ENCODE results near the gene NAMPT.

DNA sequence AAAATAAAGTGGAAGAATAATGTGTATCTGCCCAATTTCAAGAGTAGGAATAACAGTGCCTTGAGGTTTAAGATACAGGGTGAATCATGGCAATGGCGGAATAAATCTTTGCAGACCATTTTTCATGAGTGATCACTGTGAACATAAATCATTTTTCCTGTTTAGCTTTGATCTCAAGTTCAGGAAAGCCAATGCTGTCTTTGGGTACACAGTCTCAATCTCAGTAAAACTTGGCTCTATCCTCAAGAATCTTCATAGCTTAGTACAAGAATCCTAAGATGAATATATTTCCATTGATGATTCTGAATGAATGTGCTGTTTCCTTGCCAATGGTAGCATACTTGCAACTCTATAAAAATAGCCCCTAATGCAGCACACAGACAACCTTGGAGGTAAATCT lies 6.8 kb downstream of the NAMPT start:
- no peak for TF ChIP-seq EZH2 (IDR thresholded peaks at IDR 0.05; ENCODE audit: insufficient read depth, poor library complexity, severe bottlenecking)
- TF ChIP-seq EZH2phosphoT487 (IDR thresholded peaks at IDR 0.05; ENCODE audit: insufficient read depth, low read depth), result no peak

Measured in GM23248 (cell line).